Measurements from ENCODE around the gene BBX.

The BBX gene

DNA sequence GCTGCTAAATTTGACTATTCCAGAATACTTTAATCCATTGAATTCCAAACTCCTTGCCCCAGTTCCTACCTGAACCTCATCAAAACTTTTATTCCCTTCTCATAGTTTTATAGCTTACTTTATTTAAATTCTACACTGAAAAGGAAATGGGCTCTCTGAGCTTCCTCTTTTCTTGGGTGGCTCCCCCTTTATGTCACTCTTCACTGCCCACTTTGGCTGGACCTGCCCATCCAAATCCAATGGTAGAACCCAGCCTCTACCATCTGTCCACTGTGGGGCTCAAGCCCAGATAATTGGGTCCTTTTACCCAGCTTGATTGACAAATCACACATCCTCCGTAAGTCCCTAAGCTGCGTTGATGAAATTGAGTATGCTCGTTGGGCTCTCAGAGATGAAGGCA, 216.5 kb downstream of the BBX start:
- no peak overlapping the region for H3K27ac ChIP-seq
- TF ChIP-seq Cebpa-rat (IDR thresholded peaks at IDR 0.05): no peak
- no peak overlapping the region for H3K4me3 ChIP-seq
- H3K27me3 ChIP-seq: no peaks in the 10 kb centered on the region
- peaks cover 23% of the 10 kb centered on the region for H3K36me3 ChIP-seq
- H4K20me1 ChIP-seq: peaks cover 9% of the 10 kb centered on the region; the same call in 1 of the 2 replicates
- no peaks in the 10 kb centered on the region for H3K9me3 ChIP-seq
- no peak overlapping the region for H3K9ac ChIP-seq
- H3K4me1 ChIP-seq: 0 out of 2 replicates have a peak, but pooled peaks cover 6% of the 10 kb centered on the region
- H3K4me2 ChIP-seq: no peak overlapping the region

GRCh38 chr3:107740992-107741896, 218.5 kb downstream of the BBX start:
- Histone ChIP-seq H3K4me1 (0 out of 2 replicates have a peak, but pooled peaks cover 6% of the 10 kb centered on the region), H3K4me2 (no peak overlapping the region), H3K9ac (no peak overlapping the region), H3K4me3 (no peak overlapping the region), H3K36me3 (peaks cover 31% of the 10 kb centered on the region), H3K9me3 (no peaks in the 10 kb centered on the region), H3K27me3 (no peaks in the 10 kb centered on the region), H3K27ac (no peak overlapping the region), H4K20me1 (peaks cover 9% of the 10 kb centered on the region; the same call in 1 of the 2 replicates)
- no peak for TF ChIP-seq Cebpa-rat (IDR thresholded peaks at IDR 0.05)

GRCh38 chr3:107745354-107745753, 222.6 kb downstream of the BBX start:
- TF ChIP-seq Cebpa-rat (IDR thresholded peaks at IDR 0.05): no peak
- H3K9ac ChIP-seq: no peak overlapping the region

GRCh38 chr3:107752202-107752990, 229.6 kb downstream of the BBX start:
- no peaks in the 10 kb centered on the region for H4K20me1 ChIP-seq
- no peak overlapping the region for H3K9ac ChIP-seq
- H3K27me3 ChIP-seq: no peaks in the 10 kb centered on the region
- H3K27ac ChIP-seq: no peak overlapping the region
- H3K36me3 ChIP-seq: peaks cover 38% of the 10 kb centered on the region
- H3K4me2 ChIP-seq: no peak overlapping the region
- no peaks in the 10 kb centered on the region for H3K4me1 ChIP-seq
- no peaks in the 10 kb centered on the region for H3K9me3 ChIP-seq
- H3K4me3 ChIP-seq: no peak overlapping the region
- TF ChIP-seq Cebpa-rat (IDR thresholded peaks at IDR 0.05): no peak

More at GRCh38 chr3:107745354-107745753, 222.6 kb downstream of the BBX start:
- H3K4me1 ChIP-seq: no peaks in the 10 kb centered on the region
- H3K4me3 ChIP-seq: no peak overlapping the region
- H3K27ac ChIP-seq: no peak overlapping the region
- H3K4me2 ChIP-seq: no peak overlapping the region
- H4K20me1 ChIP-seq: peaks cover 9% of the 10 kb centered on the region; the same call in 1 of the 2 replicates
- no peaks in the 10 kb centered on the region for H3K27me3 ChIP-seq
- no peaks in the 10 kb centered on the region for H3K9me3 ChIP-seq
- H3K36me3 ChIP-seq: peaks cover 39% of the 10 kb centered on the region

- H3K27ac ChIP-seq: no peak overlapping the region
- H3K9me3 ChIP-seq: no peaks in the 10 kb centered on the region
- H3K4me2 ChIP-seq: no peak overlapping the region
- no peak overlapping the region for H3K9ac ChIP-seq
- peaks cover 39% of the 10 kb centered on the region for H3K36me3 ChIP-seq
- no peaks in the 10 kb centered on the region for H3K27me3 ChIP-seq
- H3K4me3 ChIP-seq: no peak overlapping the region
- H3K4me1 ChIP-seq: no peaks in the 10 kb centered on the region
- TF ChIP-seq Cebpa-rat (IDR thresholded peaks at IDR 0.05): no peak
- no peaks in the 10 kb centered on the region for H4K20me1 ChIP-seq
These were observed 230.7 kb downstream of the BBX start for GRCh38 chr3:107753494-107753893.

DNA sequence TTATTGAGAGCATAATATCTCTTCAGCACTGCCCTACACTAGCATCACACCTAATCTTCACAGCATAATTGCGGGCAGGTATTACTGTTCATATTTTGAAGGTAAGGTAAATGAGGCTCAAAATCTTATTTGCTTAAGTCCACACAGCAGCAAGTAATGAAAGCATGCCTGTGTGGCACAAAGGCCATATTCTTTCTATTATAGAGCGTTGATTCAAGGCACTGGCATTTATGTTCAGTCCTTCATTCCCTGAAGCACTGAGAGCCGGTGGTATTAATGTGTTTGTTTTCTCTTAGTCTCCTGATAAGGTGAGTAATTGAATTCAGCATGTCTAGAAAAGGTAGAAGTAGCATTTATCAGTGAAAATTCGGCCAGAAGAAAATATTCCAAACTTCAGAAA, 231.2 kb downstream of the BBX start:
- Histone ChIP-seq H3K9ac (no peak overlapping the region), H3K4me2 (no peak overlapping the region), H3K9me3 (no peaks in the 10 kb centered on the region)

DNA sequence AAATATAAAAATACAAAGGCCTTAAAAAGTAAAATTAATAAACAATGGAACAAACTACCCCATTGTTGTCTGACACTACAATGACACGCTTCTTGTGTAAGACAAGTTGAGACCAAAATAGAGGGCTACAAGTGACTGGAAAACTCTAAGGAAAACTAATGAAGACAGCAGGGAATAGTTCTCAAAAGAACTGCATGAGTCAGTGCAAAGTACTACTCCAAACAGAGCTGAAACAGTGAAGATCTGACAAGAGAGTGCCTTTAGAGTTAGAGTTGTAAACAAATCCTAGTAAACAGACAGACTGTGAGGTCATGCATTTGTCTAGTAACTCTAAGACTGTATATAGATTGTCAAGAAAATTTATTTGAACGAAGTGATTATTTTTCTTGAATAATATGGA, 233.9 kb downstream of the BBX start:
- Histone ChIP-seq H3K4me1 (no peaks in the 10 kb centered on the region), H3K9me3 (no peaks in the 10 kb centered on the region), H3K27me3 (no peaks in the 10 kb centered on the region), H3K9ac (no peak overlapping the region), H3K4me3 (no peak overlapping the region), H4K20me1 (no peaks in the 10 kb centered on the region), H3K27ac (no peak overlapping the region), H3K36me3 (peaks cover 43% of the 10 kb centered on the region), H3K4me2 (no peak overlapping the region)
- TF ChIP-seq Cebpa-rat (IDR thresholded peaks at IDR 0.05): no peak

More for the DNA sequence above, 231.2 kb downstream of the BBX start:
- TF ChIP-seq Cebpa-rat (IDR thresholded peaks at IDR 0.05): no peak
- no peak overlapping the region for H3K27ac ChIP-seq
- H3K27me3 ChIP-seq: no peaks in the 10 kb centered on the region
- no peaks in the 10 kb centered on the region for H3K4me1 ChIP-seq
- H3K36me3 ChIP-seq: peaks cover 40% of the 10 kb centered on the region
- H4K20me1 ChIP-seq: no peaks in the 10 kb centered on the region
- H3K4me3 ChIP-seq: no peak overlapping the region

DNA sequence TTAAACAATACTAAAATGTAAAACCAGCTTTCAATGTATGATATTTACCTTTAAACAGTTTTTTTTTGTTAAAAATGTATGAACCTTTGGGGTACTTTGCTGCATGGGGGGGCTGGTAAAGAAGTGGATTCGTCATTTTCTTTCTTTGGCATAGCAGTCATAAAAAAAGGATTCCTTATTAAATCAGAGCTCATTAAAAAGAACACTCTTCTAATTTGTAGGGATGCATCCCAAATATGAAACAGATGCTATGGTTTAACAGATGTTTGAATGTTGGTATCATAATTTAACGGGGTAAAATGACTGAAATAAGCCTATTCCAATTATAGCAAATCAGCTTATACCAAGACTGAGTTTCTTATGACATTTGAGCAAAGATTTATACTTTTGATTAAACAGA, 234.4 kb downstream of the BBX start:
- Histone ChIP-seq H4K20me1 (no peaks in the 10 kb centered on the region), H3K27ac (no peak overlapping the region), H3K36me3 (peaks cover 43% of the 10 kb centered on the region), H3K4me1 (no peaks in the 10 kb centered on the region), H3K27me3 (no peaks in the 10 kb centered on the region), H3K4me2 (no peak overlapping the region), H3K9ac (no peak overlapping the region), H3K4me3 (no peak overlapping the region), H3K9me3 (no peaks in the 10 kb centered on the region)
- TF ChIP-seq Cebpa-rat (IDR thresholded peaks at IDR 0.05): no peak

- no peak for TF ChIP-seq Cebpa-rat (IDR thresholded peaks at IDR 0.05)
- H3K9ac ChIP-seq: no peak overlapping the region
- no peak overlapping the region for H3K27ac ChIP-seq
- no peaks in the 10 kb centered on the region for H4K20me1 ChIP-seq
- no peaks in the 10 kb centered on the region for H3K27me3 ChIP-seq
- no peaks in the 10 kb centered on the region for H3K4me1 ChIP-seq
- H3K9me3 ChIP-seq: no peaks in the 10 kb centered on the region
- H3K4me3 ChIP-seq: no peak overlapping the region
- H3K36me3 ChIP-seq: peaks cover 40% of the 10 kb centered on the region
- H3K4me2 ChIP-seq: no peak overlapping the region
These were observed 237.4 kb downstream of the BBX start for GRCh38 chr3:107760144-107760543.

DNA sequence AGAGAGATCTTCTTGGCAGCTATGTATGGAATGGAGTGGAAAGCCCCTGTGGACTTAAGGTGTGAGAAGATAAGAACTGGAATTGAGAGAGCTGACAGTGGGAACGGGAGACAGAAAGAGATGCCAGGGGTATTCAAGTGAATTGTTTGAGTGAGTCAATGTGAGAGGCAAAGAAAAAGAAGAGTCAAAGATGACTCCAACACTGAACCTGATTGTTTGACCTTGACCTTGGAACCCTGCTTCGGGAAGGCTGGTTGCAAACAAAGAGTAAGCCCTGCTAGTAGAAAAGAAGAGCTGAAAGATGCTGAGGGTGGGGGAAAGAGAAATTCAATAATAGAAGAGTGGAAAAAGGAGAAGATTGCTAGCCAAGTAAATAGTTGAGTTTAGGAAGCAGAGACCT, 238.6 kb downstream of the BBX start:
- no peak for TF ChIP-seq Cebpa-rat (IDR thresholded peaks at IDR 0.05)
- Histone ChIP-seq H3K9ac (no peak overlapping the region), H3K27ac (no peak overlapping the region), H3K4me1 (no peaks in the 10 kb centered on the region), H3K4me2 (no peak overlapping the region), H3K36me3 (peaks cover 36% of the 10 kb centered on the region), H3K27me3 (no peaks in the 10 kb centered on the region), H4K20me1 (no peaks in the 10 kb centered on the region), H3K4me3 (no peak overlapping the region), H3K9me3 (no peaks in the 10 kb centered on the region)

All from BLaER1 (cell line).